ENCODE data around the gene TAB3.

TAB3 gene

GRCh38 chrX:30787012-30787411 is 102.0 kb downstream of the TAB3 start:
- Mint-ChIP-seq H3K27ac (no peak overlapping the region), H3K4me3 (no peak overlapping the region), H3K27me3 (no peaks in the 10 kb centered on the region), H3K9me3 (no peaks in the 10 kb centered on the region), H3K4me1 (ENCODE audit: low read depth) (peaks cover 10% of the 10 kb centered on the region), H3K36me3 (ENCODE audit: low read depth) (no peaks in the 10 kb centered on the region)

- Mint-ChIP-seq H3K4me3 (no peak overlapping the region), H3K27me3 (no peaks in the 10 kb centered on the region), H3K9me3 (no peaks in the 10 kb centered on the region), H3K27ac (no peak overlapping the region), H3K36me3 (ENCODE audit: low read depth) (no peaks in the 10 kb centered on the region), H3K4me1 (ENCODE audit: low read depth) (peaks cover 16% of the 10 kb centered on the region)
Measured at GRCh38 chrX:30786374-30786773, 102.7 kb downstream of the TAB3 start.

- Mint-ChIP-seq H3K4me1 (ENCODE audit: low read depth) (peaks cover 32% of the 10 kb centered on the region), H3K4me3 (no peak overlapping the region), H3K27ac (peak overlapping the region; percentile 88), H3K36me3 (ENCODE audit: low read depth) (peaks cover 4% of the 10 kb centered on the region), H3K27me3 (peaks cover 4% of the 10 kb centered on the region), H3K9me3 (no peaks in the 10 kb centered on the region)
Measured at GRCh38 chrX:30781711-30782444, 107.2 kb downstream of the TAB3 start.

GRCh38 chrX:30779453-30780030 is 109.5 kb downstream of the TAB3 start:
- peaks cover 40% of the 10 kb centered on the region for H3K4me1 Mint-ChIP-seq (ENCODE audit: low read depth)
- H3K27ac Mint-ChIP-seq: no peak overlapping the region
- H3K36me3 Mint-ChIP-seq (ENCODE audit: low read depth): peaks cover 4% of the 10 kb centered on the region

GRCh38 chrX:30777575-30777974 is 111.5 kb downstream of the TAB3 start:
- Mint-ChIP-seq H3K4me1 (ENCODE audit: low read depth) (peaks cover 41% of the 10 kb centered on the region), H3K4me3 (no peak overlapping the region), H3K36me3 (ENCODE audit: low read depth) (peaks cover 4% of the 10 kb centered on the region), H3K27ac (no peak overlapping the region), H3K9me3 (no peaks in the 10 kb centered on the region), H3K27me3 (peaks cover 4% of the 10 kb centered on the region)

More at GRCh38 chrX:30779453-30780030, 109.5 kb downstream of the TAB3 start:
- no peak overlapping the region for H3K4me3 Mint-ChIP-seq
- peaks cover 4% of the 10 kb centered on the region for H3K27me3 Mint-ChIP-seq
- no peaks in the 10 kb centered on the region for H3K9me3 Mint-ChIP-seq

Measured in stimulated activated naive CD8-positive, alpha-beta T cell treated with anti-CD3 and anti-CD28 coated beads, Interleukin-15, Interleukin-2, amounts not matched to agents 100 ng/mL and 50 ng/mL, for 24 hours (primary cell).